Neural progenitor cell (in vitro differentiated cells): Measurements from ENCODE around the gene ADGRG1. TPM values are rescaled to one million over a fixed set of nuclear protein-coding genes. Genes with fewer than 3 reads are reported as not detected.

Experiments used
- DNase-seq: peaks from one replicate; pipeline ENCODE4 v3.0.0-alpha.2; 2016; ENCODE audit warnings: low spot score
- H2AFZ ChIP-seq: fragments of 200-600 bp; sonication (generic); replicated peaks from 2 replicates; pipeline ENCODE4 v1.6.1; 2016; ENCODE audit warnings: antibody characterized with exemption
- H3F3A ChIP-seq: fragments of 200-600 bp; sonication (generic); 2 replicates; pipeline ENCODE4 v1.6.1; 2016; ENCODE audit warnings: antibody characterized with exemption, low read depth
- H3K27ac ChIP-seq: fragments of 200-600 bp; sonication (generic); 2 replicates; pipeline ENCODE4 v1.5.1; 2016; ENCODE audit warnings: mild to moderate bottlenecking
- H3K27me3 ChIP-seq: fragments of 200-600 bp; sonication (generic); 2 replicates; pipeline ENCODE4 v1.6.1; 2016; ENCODE audit warnings: mild to moderate bottlenecking, moderate library complexity
- H3K36me3 ChIP-seq: fragments of 200-600 bp; sonication (generic); 2 replicates; pipeline ENCODE4 v1.5.1; 2016
- H3K4me1 ChIP-seq: fragments of 200-600 bp; sonication (generic); 2 replicates; pipeline ENCODE4 v1.6.1; 2016; ENCODE audit warnings: mixed run types
- H3K4me2 ChIP-seq: fragments of 200-600 bp; sonication (generic); 2 replicates; pipeline ENCODE4 v1.6.1; 2016
- H3K4me3 ChIP-seq: fragments of 200-600 bp; sonication (generic); 2 replicates; pipeline ENCODE4 v1.5.1; 2016
- H3K79me2 ChIP-seq: fragments of 200-600 bp; sonication (generic); 2 replicates; pipeline ENCODE4 v1.6.1; 2016; ENCODE audit warnings: low read depth
- H3K9ac ChIP-seq: fragments of 200-600 bp; sonication (generic); 2 replicates; pipeline ENCODE4 v1.6.1; 2016
- H3K9me3 ChIP-seq: fragments of 200-600 bp; sonication (generic); 2 replicates; pipeline ENCODE4 v1.5.1; 2016; ENCODE audit warnings: low read depth
- H4K20me1 ChIP-seq: fragments of 200-600 bp; sonication (generic); 2 replicates; pipeline ENCODE4 v1.6.1; 2016; ENCODE audit warnings: low read depth
- H3K27ac Mint-ChIP-seq: 3 replicates; pipeline ENCODE4 v1.8.0; 2021; ENCODE audit warnings: mixed read lengths
- H3K27me3 Mint-ChIP-seq: 2 replicates; pipeline ENCODE4 v1.8.0; 2022; ENCODE audit warnings: low read depth, mild to moderate bottlenecking, inconsistent platforms, moderate library complexity, mixed read lengths; ENCODE audit not compliant: insufficient read depth
- H3K36me3 Mint-ChIP-seq: 3 replicates; pipeline ENCODE4 v1.8.0; 2021; ENCODE audit warnings: mixed read lengths
- H3K4me1 Mint-ChIP-seq: 3 replicates; pipeline ENCODE4 v1.8.0; 2021; ENCODE audit warnings: mixed read lengths
- H3K4me3 Mint-ChIP-seq: 3 replicates; pipeline ENCODE4 v1.8.0; 2021; ENCODE audit warnings: mild to moderate bottlenecking, moderate library complexity, mixed read lengths
- H3K9me3 Mint-ChIP-seq: 3 replicates; pipeline ENCODE4 v1.8.0; 2020; ENCODE audit warnings: mixed read lengths
- EZH2 ChIP-seq: fragments of 200-600 bp; sonication (generic); IDR thresholded peaks from 2 replicates; pipeline ENCODE4 v1.6.1; 2017; ENCODE audit warnings: antibody characterized with exemption, mild to moderate bottlenecking, moderate library complexity
- EZH2phosphoT487 ChIP-seq: fragments of 200-600 bp; sonication (generic); IDR thresholded peaks from 2 replicates; pipeline ENCODE4 v1.6.1; 2017; ENCODE audit warnings: antibody characterized with exemption
- total RNA-seq: library from RNA; depleted of rRNA; stranded (reverse); fragments of >200 nt; gene quantifications from 2 replicates; pipeline ENCODE4 v1.2.3, GENCODE V29; 2015; ENCODE audit warnings: low replicate concordance
- TF ChIP-seq, protein P1 (sequence below): fragments of 200-600 bp; sonication (generic); IDR thresholded peaks from 2 replicates; pipeline ENCODE4 v1.5.1; 2017; ENCODE audit warnings: antibody characterized with exemption, mild to moderate bottlenecking

The ADGRG1 gene
- total RNA-seq, 1 donor from 2014 or later = 8.0 TPM

DNA sequence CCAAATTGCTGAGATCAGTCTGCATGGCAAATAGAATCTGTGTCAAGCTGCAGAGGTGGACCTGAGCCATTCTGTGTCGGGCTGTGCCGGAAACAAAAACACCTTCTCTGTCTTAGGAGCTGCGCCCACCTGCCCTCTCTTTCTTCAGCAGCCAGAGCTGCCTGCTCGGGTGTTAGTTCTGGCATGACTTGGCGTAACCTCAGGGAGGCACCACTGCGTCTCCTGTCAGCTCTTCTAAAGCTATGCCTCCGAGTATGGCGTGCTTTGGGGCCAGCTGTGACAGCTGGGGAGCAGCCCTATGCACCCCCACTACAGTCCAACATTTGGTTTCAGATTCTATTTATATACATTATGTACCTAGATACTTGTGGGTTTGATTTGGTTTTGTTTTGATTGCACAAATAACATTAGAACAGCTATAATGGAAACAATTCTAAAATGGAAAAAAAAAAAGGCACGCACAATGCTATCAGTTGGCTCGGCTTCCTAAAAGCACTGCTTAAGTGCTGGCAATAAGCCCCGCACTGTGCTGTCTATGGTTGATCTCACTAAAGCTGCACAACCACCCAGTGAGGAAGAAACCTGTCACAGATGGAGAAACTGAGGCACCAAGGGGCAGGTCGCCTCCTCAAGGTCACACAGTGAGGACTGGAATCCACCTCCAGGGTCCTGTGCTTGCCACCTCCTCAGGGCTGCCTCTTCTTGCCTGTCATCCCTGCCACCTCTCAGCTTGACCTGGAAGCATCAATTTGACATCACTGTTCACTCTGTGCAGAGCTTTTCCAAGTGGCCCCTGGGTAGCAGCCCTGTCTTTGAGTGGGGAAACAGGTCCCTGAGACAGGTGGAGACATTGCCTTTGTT is 18.7 kb upstream of the ADGRG1 start:
- H3K9me3 ChIP-seq = no peaks in the 10 kb centered on the region
- no peak overlapping the region for H3K4me3 ChIP-seq
- TF ChIP-seq EZH2phosphoT487 = no peak
- TF ChIP-seq, protein P1, sequence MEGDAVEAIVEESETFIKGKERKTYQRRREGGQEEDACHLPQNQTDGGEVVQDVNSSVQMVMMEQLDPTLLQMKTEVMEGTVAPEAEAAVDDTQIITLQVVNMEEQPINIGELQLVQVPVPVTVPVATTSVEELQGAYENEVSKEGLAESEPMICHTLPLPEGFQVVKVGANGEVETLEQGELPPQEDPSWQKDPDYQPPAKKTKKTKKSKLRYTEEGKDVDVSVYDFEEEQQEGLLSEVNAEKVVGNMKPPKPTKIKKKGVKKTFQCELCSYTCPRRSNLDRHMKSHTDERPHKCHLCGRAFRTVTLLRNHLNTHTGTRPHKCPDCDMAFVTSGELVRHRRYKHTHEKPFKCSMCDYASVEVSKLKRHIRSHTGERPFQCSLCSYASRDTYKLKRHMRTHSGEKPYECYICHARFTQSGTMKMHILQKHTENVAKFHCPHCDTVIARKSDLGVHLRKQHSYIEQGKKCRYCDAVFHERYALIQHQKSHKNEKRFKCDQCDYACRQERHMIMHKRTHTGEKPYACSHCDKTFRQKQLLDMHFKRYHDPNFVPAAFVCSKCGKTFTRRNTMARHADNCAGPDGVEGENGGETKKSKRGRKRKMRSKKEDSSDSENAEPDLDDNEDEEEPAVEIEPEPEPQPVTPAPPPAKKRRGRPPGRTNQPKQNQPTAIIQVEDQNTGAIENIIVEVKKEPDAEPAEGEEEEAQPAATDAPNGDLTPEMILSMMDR = peak; percentile 9
- H3K9ac ChIP-seq = no peak overlapping the region
- Mint-ChIP-seq H3K36me3 (no peaks in the 10 kb centered on the region), H3K9me3 (no peaks in the 10 kb centered on the region), H3K4me1 (peaks cover 10% of the 10 kb centered on the region), H3K27ac (no peak overlapping the region), H3K27me3 (peaks cover 6% of the 10 kb centered on the region), H3K4me3 (no peak overlapping the region)
- no peak for DNase-seq
- H3K4me1 ChIP-seq = peaks cover 3% of the 10 kb centered on the region
- no peaks in the 10 kb centered on the region for H3F3A ChIP-seq
- H4K20me1 ChIP-seq = no peaks in the 10 kb centered on the region
- peak overlapping the region; percentile 63 for H2AFZ ChIP-seq
- H3K79me2 ChIP-seq = no peaks in the 10 kb centered on the region
- no peak overlapping the region for H3K4me2 ChIP-seq
- H3K27me3 ChIP-seq = no peaks in the 10 kb centered on the region
- no peaks in the 10 kb centered on the region for H3K36me3 ChIP-seq
- H3K27ac ChIP-seq = no peak overlapping the region

DNA sequence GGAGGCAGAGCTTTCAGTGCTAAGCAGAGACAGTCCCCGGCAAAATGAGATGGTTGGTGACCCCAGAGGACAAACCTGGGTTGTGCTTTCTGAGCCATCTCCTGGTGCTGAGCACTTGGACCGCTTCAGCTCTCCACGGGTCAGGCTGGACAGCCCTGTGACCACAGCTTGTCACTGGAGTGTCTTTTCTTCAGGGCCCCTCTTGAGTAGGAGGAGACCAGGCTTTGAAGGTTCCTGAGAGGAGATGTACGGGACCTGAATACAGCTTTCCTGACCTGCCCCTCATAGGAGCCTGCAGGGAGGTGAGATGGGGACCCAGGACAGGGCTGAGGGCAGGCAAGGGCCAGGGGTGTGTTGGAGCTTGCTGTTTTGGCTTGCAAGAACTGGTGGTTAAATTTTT is 17.8 kb upstream of the ADGRG1 start:
- H3K4me3 ChIP-seq = no peak overlapping the region
- H2AFZ ChIP-seq = no peak overlapping the region
- peaks cover 3% of the 10 kb centered on the region for H3K4me1 ChIP-seq
- Mint-ChIP-seq H3K4me1 (peaks cover 6% of the 10 kb centered on the region), H3K9me3 (no peaks in the 10 kb centered on the region), H3K27ac (no peak overlapping the region), H3K4me3 (no peak overlapping the region), H3K36me3 (no peaks in the 10 kb centered on the region), H3K27me3 (peaks cover 10% of the 10 kb centered on the region)
- no peaks in the 10 kb centered on the region for H4K20me1 ChIP-seq
- H3K27ac ChIP-seq = no peak overlapping the region
- no peaks in the 10 kb centered on the region for H3K79me2 ChIP-seq
- TF ChIP-seq, protein P1 = no peak
- TF ChIP-seq EZH2 (no peak), EZH2phosphoT487 (no peak)
- no peaks in the 10 kb centered on the region for H3K27me3 ChIP-seq
- no peaks in the 10 kb centered on the region for H3K36me3 ChIP-seq
- no peaks in the 10 kb centered on the region for H3K9me3 ChIP-seq
- DNase-seq = no peak
- H3K4me2 ChIP-seq = no peak overlapping the region
- H3F3A ChIP-seq = no peaks in the 10 kb centered on the region
- no peak overlapping the region for H3K9ac ChIP-seq

DNA sequence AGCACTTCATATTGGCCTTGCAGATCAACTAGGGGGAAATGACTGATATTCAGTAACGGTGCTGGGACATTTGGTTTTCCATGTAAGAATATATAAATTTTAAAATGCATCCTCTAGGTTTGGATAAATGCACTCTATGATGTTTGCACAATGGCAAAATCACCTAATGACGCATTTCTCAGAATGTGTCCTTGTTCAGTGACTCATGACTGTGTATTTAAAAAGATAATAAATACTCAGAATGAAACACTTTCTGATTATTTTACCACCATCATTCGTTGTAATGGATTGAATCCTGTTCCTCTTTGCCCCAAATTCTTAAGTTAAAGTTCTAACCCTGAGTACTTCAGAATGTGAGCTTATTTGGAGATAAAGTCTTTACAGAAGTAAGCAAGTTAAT is 17.2 kb upstream of the ADGRG1 start:
- Histone ChIP-seq H3K27me3 (no peaks in the 10 kb centered on the region), H4K20me1 (no peaks in the 10 kb centered on the region), H3K36me3 (no peaks in the 10 kb centered on the region), H3F3A (no peaks in the 10 kb centered on the region), H2AFZ (no peak overlapping the region), H3K4me1 (peaks cover 3% of the 10 kb centered on the region), H3K4me3 (no peak overlapping the region), H3K79me2 (no peaks in the 10 kb centered on the region), H3K27ac (no peak overlapping the region), H3K4me2 (no peak overlapping the region), H3K9ac (no peak overlapping the region), H3K9me3 (no peaks in the 10 kb centered on the region)
- Mint-ChIP-seq H3K36me3 (no peaks in the 10 kb centered on the region), H3K9me3 (no peaks in the 10 kb centered on the region), H3K27ac (no peak overlapping the region), H3K4me3 (no peak overlapping the region), H3K4me1 (peaks cover 6% of the 10 kb centered on the region), H3K27me3 (peaks cover 12% of the 10 kb centered on the region)
- no peak for DNase-seq
- TF ChIP-seq EZH2phosphoT487 (no peak), EZH2 (no peak)
- TF ChIP-seq, protein P1 = no peak
